HG03521 (cell line): ENCODE results near the gene DNAJC28.
"Not testable (repeated sequence)": the region's sequence is repeated elsewhere in the genome, so short reads cannot be mapped to it uniquely, and the experiment has no call there.

Experiments used
- ATAC-seq: cut with Tn5 transposase; IDR thresholded peaks from one replicate; pipeline ENCODE4 v1.9.1; 2021; ENCODE audit warnings: mild to moderate bottlenecking, moderate library complexity; ENCODE audit not compliant: unreplicated experiment

The DNAJC28 gene

GRCh38 chr21:33481314-33481943 is 10.1 kb downstream of the DNAJC28 start:
- ATAC-seq, result no peak

DNA sequence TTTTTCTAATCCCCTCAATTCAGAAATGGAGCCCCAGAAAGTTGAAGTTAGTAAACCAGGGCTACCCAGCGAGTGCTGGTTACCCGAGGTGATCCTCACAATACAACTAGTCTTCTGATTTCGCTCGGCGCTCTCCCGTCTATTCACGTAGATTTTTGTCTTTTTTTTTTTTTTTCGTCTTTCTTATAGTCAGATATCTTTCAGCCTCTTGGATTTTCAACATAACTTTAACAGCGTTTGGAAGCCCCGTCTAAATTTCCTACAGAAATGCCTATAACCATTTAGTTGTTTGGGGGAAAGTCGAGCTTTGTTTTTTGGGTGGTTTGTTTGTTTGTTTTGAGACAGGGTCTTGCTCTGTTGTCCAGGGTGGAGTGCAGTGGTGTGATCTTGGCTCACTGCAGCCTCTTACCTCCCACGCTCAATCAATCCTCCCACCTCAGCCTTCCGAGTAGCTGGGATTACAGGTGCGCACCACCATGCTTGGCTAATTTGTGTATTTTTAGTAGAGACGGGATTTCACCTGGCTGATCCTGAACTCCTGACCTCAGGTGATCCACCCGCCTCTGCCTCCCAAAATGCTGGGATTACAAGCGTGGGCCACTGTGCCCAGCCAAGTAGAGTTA is 10.9 kb downstream of the DNAJC28 start:
- ATAC-seq, result no peak

DNA sequence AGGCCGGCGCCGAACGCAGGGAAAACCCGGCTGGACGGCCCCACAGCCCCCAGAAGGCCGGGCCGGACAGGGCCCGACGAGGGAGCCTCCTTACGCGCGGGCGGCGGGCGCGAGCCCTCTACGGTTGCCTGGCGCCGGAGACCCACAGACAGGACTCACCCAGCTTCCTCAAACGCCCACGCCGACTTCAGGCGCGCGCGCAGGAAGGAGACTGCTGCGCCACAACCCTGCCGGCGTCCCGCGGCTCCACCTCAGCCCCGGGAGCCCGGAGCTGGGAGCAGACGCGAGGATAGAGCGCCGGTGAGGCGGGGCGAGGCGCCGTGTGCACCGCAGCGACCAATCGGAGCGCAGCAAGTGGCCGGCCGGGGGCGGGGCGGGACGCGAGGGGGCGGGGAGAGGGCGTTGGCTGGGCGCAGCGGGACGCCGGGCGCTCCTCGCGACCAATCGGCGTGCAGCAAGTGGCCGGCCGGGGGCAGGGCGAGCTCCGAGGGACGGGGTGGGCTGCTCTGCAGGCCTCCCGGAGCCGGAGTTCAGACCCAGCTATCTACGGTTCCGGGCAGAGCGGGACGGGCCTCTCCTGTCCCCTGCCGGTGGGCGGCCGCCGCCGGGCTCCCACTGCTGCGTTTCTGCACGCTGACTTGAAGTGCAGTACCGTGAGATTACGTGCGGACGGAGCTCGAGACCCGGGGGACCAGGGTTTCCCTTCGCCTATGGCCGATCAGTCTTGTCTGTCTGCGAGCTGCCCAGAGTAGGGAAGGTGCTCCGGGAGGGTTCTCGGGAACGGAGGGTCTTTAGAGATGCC is 11.6 kb downstream of the DNAJC28 start, which contains the start of gene TMEM50B:
Gene TMEM50B (minus strand): TSS at position 296 of the 802 bp plus-strand sequence. CDS start 11,089 bp downstream, outside the sequence.
- peak; percentile 88 for ATAC-seq

DNA sequence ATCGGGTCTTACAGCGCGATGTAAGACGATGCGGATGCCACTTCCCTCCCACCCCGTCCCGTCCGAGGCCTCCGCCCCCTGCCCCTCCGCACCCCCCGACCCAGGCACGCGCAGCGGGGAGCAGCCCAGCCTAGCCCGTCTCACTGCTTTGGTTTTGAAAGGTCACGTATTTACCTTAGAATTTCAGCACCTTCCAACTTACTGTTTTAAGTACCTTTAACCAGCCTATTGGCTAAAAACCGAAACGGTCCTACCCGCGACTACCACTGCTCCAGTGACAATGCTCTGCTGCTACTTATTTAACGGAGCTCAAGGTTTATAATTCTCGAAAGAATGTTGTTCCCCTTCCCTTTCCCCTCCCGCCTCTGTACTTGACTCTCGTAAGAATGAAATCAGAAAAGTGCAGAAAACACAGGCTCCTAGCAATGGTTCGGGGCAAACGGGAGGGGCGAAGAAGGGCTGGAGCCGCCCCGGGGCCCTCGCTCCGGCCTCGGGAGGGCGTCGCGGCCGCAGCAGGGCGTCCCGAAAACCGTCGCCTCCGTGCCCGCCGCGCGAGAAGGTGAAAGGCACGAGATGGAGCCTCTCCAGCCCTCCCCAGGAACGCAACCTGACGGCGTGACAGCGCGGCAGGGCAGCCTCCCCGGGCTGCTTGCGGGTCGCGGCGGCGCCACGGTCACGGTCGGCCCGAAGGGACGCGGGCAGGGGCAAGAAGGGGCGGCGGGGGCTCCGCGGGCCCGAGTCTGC is 12.4 kb downstream of the DNAJC28 start:
- ATAC-seq, result peak; percentile 14

- no peak for ATAC-seq
Measured at GRCh38 chr21:33478182-33478581, 13.3 kb downstream of the DNAJC28 start.

DNA sequence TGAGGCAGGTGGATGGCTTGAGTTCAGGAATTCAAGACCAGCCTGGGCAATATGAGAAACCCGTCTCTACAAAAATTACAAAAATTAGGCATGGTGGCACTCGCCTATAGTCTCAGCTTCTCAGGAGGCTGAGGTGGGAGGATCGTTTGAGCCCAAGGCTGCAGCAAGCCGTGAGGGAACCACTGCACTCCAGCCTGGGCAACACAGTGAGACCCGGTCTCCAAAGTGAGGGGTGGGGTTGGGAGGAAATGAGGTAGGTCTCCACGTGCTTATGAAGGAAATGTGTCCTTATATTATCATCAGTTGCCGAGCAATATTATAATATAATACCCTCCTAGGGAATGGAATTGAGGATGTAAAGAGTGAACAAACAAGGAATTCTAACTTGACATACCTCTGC is 14.4 kb downstream of the DNAJC28 start:
- no peak for ATAC-seq

GRCh38 chr21:33473344-33473743 is 18.2 kb downstream of the DNAJC28 start:
- no peak for ATAC-seq

GRCh38 chr21:33470701-33471100 is 20.8 kb downstream of the DNAJC28 start:
- no peak for ATAC-seq

GRCh38 chr21:33469183-33469582 is 22.3 kb downstream of the DNAJC28 start:
- ATAC-seq, result not testable (repeated sequence)

DNA sequence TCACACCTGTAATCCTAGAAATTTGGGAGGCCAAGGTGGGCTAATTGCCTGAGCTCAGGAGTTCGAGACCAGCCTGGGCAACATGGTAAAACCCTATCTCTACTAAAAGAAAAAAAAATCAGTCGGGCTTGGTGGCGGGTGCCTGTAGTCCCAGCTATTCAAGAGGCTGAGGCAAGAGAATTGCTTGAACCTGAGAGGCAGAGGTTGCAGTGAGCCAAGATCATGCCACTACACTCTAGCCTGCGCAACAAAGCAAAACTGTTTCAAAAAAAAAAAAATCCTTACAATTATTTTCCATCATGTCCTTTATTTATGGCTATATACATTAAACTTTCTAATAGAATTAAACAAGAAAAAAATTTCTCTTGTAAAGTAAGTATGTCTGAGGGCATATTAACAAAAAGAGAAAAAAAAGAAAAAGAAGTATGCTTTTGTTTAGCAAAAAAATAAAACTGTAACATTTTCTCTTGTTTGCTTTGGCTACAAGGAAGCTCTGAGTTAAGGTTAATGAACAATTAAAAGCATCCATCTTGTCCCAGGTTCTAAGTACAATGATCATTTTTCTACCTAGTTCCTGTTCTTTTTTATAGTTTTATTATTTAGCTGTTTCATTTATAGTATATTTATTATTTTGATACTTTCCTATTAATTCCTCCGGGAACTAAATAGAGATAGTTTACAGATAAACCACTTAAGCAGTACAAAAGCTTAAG is 29.8 kb downstream of the DNAJC28 start:
- ATAC-seq, result no peak

- no peak for ATAC-seq
Measured at GRCh38 chr21:33458861-33459260, 32.7 kb downstream of the DNAJC28 start.

- ATAC-seq, result no peak
Measured at GRCh38 chr21:33455686-33456446, 35.6 kb downstream of the DNAJC28 start.

DNA sequence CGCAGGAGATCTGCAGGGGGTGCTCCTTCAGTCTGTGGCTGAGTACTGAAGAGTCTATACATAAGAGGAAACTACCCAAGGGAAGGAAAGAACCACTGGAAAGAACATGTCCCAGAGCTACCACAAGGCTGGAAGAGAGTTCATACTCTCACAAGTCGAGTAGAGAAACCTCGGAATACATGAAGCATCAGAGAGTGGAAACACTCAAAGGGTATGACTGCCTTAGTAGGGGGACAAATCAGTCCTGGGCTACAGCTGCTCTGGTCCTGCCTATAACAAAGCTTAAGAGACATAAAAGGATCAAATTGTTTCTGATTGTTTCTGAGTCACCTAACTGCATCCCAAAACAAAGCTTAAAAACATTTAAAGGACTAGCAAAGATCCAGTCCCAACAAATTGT is 39.2 kb downstream of the DNAJC28 start:
- no peak for ATAC-seq

DNA sequence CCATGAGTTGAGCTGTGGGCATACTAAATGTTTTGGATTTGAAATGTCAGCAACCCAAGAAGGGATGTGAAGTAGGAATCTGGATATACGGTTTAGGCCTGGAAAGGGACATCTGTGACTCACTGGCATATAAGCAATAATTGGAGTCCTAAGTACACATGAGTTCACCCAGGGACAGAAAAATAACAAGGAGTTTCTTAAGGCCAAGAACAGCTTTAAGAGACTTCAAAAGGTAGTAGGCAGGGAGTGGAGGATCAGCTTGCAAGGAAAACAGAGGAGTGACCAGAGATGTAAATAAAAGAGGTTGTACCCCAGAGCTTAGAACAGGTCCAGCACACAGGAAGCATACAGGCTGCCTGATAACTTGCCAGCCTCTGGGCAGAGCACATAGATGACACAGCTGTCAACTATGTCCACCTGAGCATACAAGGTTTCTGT is 39.9 kb downstream of the DNAJC28 start:
- ATAC-seq, result no peak

DNA sequence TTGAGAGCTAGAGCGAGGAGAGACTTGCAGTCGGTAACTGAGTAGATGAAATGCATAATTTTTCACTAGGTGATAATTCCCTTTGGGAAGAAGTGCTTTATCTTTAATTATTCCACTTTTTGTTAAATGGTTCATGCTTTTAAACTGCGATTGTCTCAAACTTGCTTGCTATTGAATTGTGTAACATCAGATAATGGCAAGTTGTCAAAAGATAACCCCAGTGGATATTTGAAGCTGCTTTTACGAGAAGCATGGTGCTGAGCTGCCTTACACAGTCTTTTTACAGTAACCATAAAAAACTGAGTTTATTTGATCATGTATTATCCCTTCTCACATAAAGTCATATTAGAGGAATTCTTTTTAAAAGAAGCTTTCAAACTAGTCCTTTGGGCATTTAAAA is 41.9 kb downstream of the DNAJC28 start:
- no peak for ATAC-seq

- ATAC-seq, result not testable (repeated sequence)
Measured at GRCh38 chr21:33446620-33447019, 44.9 kb downstream of the DNAJC28 start.

- ATAC-seq, result no peak
Measured at GRCh38 chr21:33444499-33444898, 47.0 kb downstream of the DNAJC28 start.

DNA sequence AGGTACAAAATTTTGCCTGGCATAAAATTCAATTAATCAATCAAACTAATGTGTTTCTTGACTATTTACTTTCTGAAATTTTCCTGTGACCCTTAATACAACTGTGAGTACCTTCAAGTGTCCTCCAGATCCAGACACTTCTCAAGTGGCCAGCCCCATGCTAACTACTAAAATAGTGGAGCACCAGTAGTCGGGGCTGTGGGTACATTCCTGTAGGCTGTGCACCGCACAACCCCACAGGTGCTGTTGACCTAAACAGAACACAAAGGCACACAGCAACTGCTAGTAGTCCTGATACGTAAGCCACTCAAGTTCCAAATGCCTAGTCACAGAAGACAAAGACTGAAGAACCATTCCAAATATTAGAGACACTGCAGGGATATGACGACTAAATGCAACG is 48.3 kb downstream of the DNAJC28 start:
- ATAC-seq, result no peak
